Gastrocnemius medialis (tissue), 4 donors: ENCODE data around the gene KRT7. TPM values are rescaled to one million over a fixed set of nuclear protein-coding genes. Genes with fewer than 3 reads are reported as not detected.

Experiments
- ATAC-seq, 2 donors: fragments of 150-250 bp; one replicate each; pipeline ENCODE4 v1.9.1; 2016
- DNase-seq, 2 donors: peaks; one replicate each; pipeline ENCODE4 v3.0.0-alpha.2; 2019
- H3K27ac ChIP-seq, 4 donors: fragments of 200-600 bp; sonication (generic); 1 replicate in 1 of 4; 2 replicates in 3 of 4; pipeline ENCODE4 v1.5.1; 2016 to 2018; ENCODE audit warnings: mild to moderate bottlenecking in 2 of 4, moderate library complexity in 1 of 4
- H3K27me3 ChIP-seq, 3 donors: fragments of 200-600 bp; sonication (generic) in 2 of 3; 1 replicate in 1 of 3; 2 replicates in 2 of 3; pipeline versions ENCODE4 v1.5.1 to v1.6.0; 2016 to 2019; ENCODE audit warnings: mild to moderate bottlenecking in 1 of 3, moderate library complexity in 1 of 3
- H3K36me3 ChIP-seq, 2 donors: fragments of 200-600 bp; sonication (generic) in 1 of 2; one replicate each; pipeline ENCODE4 v1.5.1; 2017 to 2018
- H3K4me1 ChIP-seq, 2 donors: fragments of 200-600 bp; sonication (generic) in 1 of 2; one replicate each; pipeline ENCODE4 v1.5.1; 2016 to 2017; ENCODE audit warnings: mild to moderate bottlenecking in 2 of 2
- H3K4me3 ChIP-seq, 4 donors: fragments of 200-600 bp; sonication (generic) in 3 of 4; 1 replicate in 1 of 4; 2 replicates in 3 of 4; pipeline ENCODE4 v1.5.1; 2016 to 2019; ENCODE audit warnings: mild to moderate bottlenecking in 2 of 4
- H3K9me3 ChIP-seq, 3 donors: fragments of 200-600 bp; sonication (generic) in 2 of 3; 1 replicate in 1 of 3; 2 replicates in 2 of 3; pipeline ENCODE4 v1.5.1; 2016 to 2019
- CTCF ChIP-seq, 5 experiments: fragments of 450-650 bp in 3 of 5; fragments of 200-600 bp in 2 of 5; sonication (generic) in 2 of 5; IDR thresholded peaks in 4 of 5; conservative IDR thresholded peaks in 1 of 5; 1 replicate in 4 of 5; 2 replicates in 1 of 5; pipeline ENCODE4 v1.5.1; 2016 to 2019; ENCODE audit warnings: antibody characterized with exemption in 5 of 5, mild to moderate bottlenecking in 3 of 5, moderate library complexity in 3 of 5
- POLR2A ChIP-seq, 2 donors: fragments of 450-650 bp; IDR thresholded peaks; one replicate each; pipeline ENCODE4 v1.6.1; 2017; ENCODE audit warnings: antibody characterized with exemption in 2 of 2, mild to moderate bottlenecking in 2 of 2, moderate library complexity in 2 of 2
- in situ Hi-C, 4 donors: fragments of 200-750 bp; cut with MboI; loops; one replicate each; pipeline versions ENCODE4 v1.15.0 to v1.8.0; 2017; ENCODE audit warnings: low sequenced_read_pairs in 4 of 4
- intact Hi-C: fragments of 100-400 bp; cut with DNase I; formaldehyde crosslinking; loops from one replicate; pipeline ENCODE4 v1.15.1; 2023; ENCODE audit warnings: low total_unique reads
- total RNA-seq, 4 donors: library from RNA; depleted of rRNA; stranded (reverse); fragments of >200 nt; gene quantifications; one replicate each; pipeline versions ENCODE4 v1.1.0 to v1.2.3, GENCODE V29; 2016

The KRT7 gene
- total RNA-seq, 4 donors from 2014 or later = 0.39 to 4.4 (median 1.2) TPM

- ATAC-seq (no peak), DNase-seq (no peak)
- Histone ChIP-seq H3K27ac (no peak overlapping the region), H3K4me1 (peaks cover 0 to 9% of the 10 kb centered on the region in 2 donors), H3K27me3 (peaks cover 17 to 20% (median 18%) of the 10 kb centered on the region in 3 donors), H3K9me3 (no peaks in the 10 kb centered on the region), H3K4me3 (no peak overlapping the region), H3K36me3 (no peaks in the 10 kb centered on the region)
- TF ChIP-seq POLR2A (IDR thresholded peaks at IDR 0.05) = no peak
- TF ChIP-seq CTCF (IDR thresholded peaks at IDR 0.05 in 4 of 5, conservative IDR thresholded peaks at IDR 0.05 in 1 of 5) = no peak
- intact Hi-C loops (no loop called here), in situ Hi-C loops (no loop called here)
Observed at GRCh38 chr12:52232203-52232673, 805 bp upstream of the KRT7 start.

- no peaks in the 10 kb centered on the region for H3K36me3 ChIP-seq
- H3K4me1 ChIP-seq = peaks cover 0 to 9% of the 10 kb centered on the region in 2 donors
- ATAC-seq = no peak
- no peak overlapping the region for H3K27ac ChIP-seq
- TF ChIP-seq CTCF (IDR thresholded peaks at IDR 0.05 in 4 of 5, conservative IDR thresholded peaks at IDR 0.05 in 1 of 5) (no peak), POLR2A (IDR thresholded peaks at IDR 0.05) (no peak)
- no peaks in the 10 kb centered on the region for H3K9me3 ChIP-seq
- peaks cover 17 to 20% (median 18%) of the 10 kb centered on the region in 3 donors for H3K27me3 ChIP-seq
- in situ Hi-C loops (no loop called here), intact Hi-C loops (no loop called here)
- H3K4me3 ChIP-seq = peak overlapping the region in 1 of 4 donors; percentile 4
- DNase-seq = no peak
Observed at GRCh38 chr12:52233462-52234207, 592 bp downstream of the KRT7 start.

- no peak for DNase-seq
Observed at GRCh38 chr12:52234223-52234810, 1.3 kb downstream of the KRT7 start.

GRCh38 chr12:52235001-52235764 is 2.1 kb downstream of the KRT7 start:
- TF ChIP-seq CTCF (IDR thresholded peaks at IDR 0.05 in 4 of 5, conservative IDR thresholded peaks at IDR 0.05 in 1 of 5) (no peak), POLR2A (IDR thresholded peaks at IDR 0.05) (no peak)
- no peak for ATAC-seq
- Histone ChIP-seq H3K27ac (no peak overlapping the region), H3K36me3 (no peaks in the 10 kb centered on the region), H3K27me3 (peaks cover 17 to 20% (median 18%) of the 10 kb centered on the region in 3 donors), H3K4me3 (no peak overlapping the region), H3K9me3 (no peaks in the 10 kb centered on the region), H3K4me1 (peaks cover 0 to 9% of the 10 kb centered on the region in 2 donors)
- in situ Hi-C loops = no loop called here
- DNase-seq = no peak
- intact Hi-C loops = no loop called here

More at GRCh38 chr12:52234223-52234810, 1.3 kb downstream of the KRT7 start:
- Histone ChIP-seq H3K27ac (no peak overlapping the region), H3K27me3 (peaks cover 17 to 20% (median 18%) of the 10 kb centered on the region in 3 donors), H3K9me3 (no peaks in the 10 kb centered on the region), H3K4me1 (peaks cover 0 to 9% of the 10 kb centered on the region in 2 donors), H3K36me3 (no peaks in the 10 kb centered on the region), H3K4me3 (no peak overlapping the region)
- intact Hi-C loops (no loop called here), in situ Hi-C loops (no loop called here)
- ATAC-seq = no peak
- TF ChIP-seq CTCF (IDR thresholded peaks at IDR 0.05 in 4 of 5, conservative IDR thresholded peaks at IDR 0.05 in 1 of 5) (no peak), POLR2A (IDR thresholded peaks at IDR 0.05) (no peak)
